SKM-1 treated with dmso at 0.1 percent for 144 hours (cell line): ENCODE measurements around the gene KRTAP12-2.

Experiments
- DNase-seq: peaks from one replicate; lab custom pipeline; 2025; ENCODE audit not compliant: unreplicated experiment; lab: John Stamatoyannopoulos, UW

The KRTAP12-2 gene

GRCh38 chr21:44666401-44667320, at the start of gene KRTAP12-2:
KRTAP12-2 (minus strand) TSS chr21:44666927; CDS start chr21:44666886, 41 bp downstream.
- DNase-seq, result no peak

GRCh38 chr21:44714905-44715304, 48.2 kb upstream of the KRTAP12-2 start:
- DNase-seq, result no peak

- DNase-seq, result no peak
These were observed 47.1 kb upstream of the KRTAP12-2 start for GRCh38 chr21:44713846-44714245.

- no peak for DNase-seq
These were observed 46.4 kb upstream of the KRTAP12-2 start for GRCh38 chr21:44713130-44713529.

- DNase-seq, result no peak
These were observed 45.7 kb upstream of the KRTAP12-2 start for GRCh38 chr21:44712203-44713028.

GRCh38 chr21:44711327-44712202, 44.8 kb upstream of the KRTAP12-2 start, which contains the start of gene TSPEAR:
TSPEAR (minus strand) TSS chr21:44711572; CDS start chr21:44711514, 58 bp downstream.
- DNase-seq, result no peak

- DNase-seq, result no peak
These were observed 44.1 kb upstream of the KRTAP12-2 start for GRCh38 chr21:44710756-44711326.

GRCh38 chr21:44710294-44710665, 43.6 kb upstream of the KRTAP12-2 start:
- DNase-seq, result no peak

GRCh38 chr21:44709426-44710293, 42.9 kb upstream of the KRTAP12-2 start:
- DNase-seq, result no peak

GRCh38 chr21:44708866-44709425, 42.2 kb upstream of the KRTAP12-2 start:
- no peak for DNase-seq

GRCh38 chr21:44708213-44708865, 41.6 kb upstream of the KRTAP12-2 start:
- no peak for DNase-seq

- DNase-seq, result no peak
These were observed 40.2 kb upstream of the KRTAP12-2 start for GRCh38 chr21:44706706-44707581.

- no peak for DNase-seq
These were observed 39.4 kb upstream of the KRTAP12-2 start for GRCh38 chr21:44706026-44706705.

GRCh38 chr21:44704636-44705001, 37.9 kb upstream of the KRTAP12-2 start:
- no peak for DNase-seq

GRCh38 chr21:44703731-44704635, 37.3 kb upstream of the KRTAP12-2 start:
- no peak for DNase-seq
